HL-60 (cell line): ENCODE data around the gene RIOK1.

Source experiments
- DNase-seq, 2 experiments: peaks; one replicate each; pipeline ENCODE4 v3.0.0-alpha.2; 2010 to 2020; ENCODE audit warnings: low read depth in 1 of 2, low spot score in 1 of 2
- H3K27ac ChIP-seq: fragments of 250-450 bp; sonication (Bioruptor Pico); replicated peaks from 2 replicates; pipeline ENCODE4 v1.5.1; 2020; ENCODE audit warnings: mild to moderate bottlenecking, moderate library complexity
- H3K27me3 ChIP-seq: fragments of 250-450 bp; sonication (Bioruptor Pico); 2 replicates; pipeline ENCODE4 v1.5.1; 2021; ENCODE audit warnings: mild to moderate bottlenecking, moderate library complexity; ENCODE audit not compliant: insufficient read depth, poor library complexity, severe bottlenecking
- H3K4me3 ChIP-seq: replicated peaks from 2 replicates; pipeline ENCODE4 v1.5.1; 2011; ENCODE audit warnings: mild to moderate bottlenecking, control low read depth, low read length; ENCODE audit not compliant: insufficient read depth
- GABPA ChIP-seq: IDR thresholded peaks from 2 replicates; pipeline ENCODE4 v1.6.1; 2012; ENCODE audit warnings: low read depth
- POLR2AphosphoS5 ChIP-seq: IDR thresholded peaks from 2 replicates; pipeline ENCODE4 v1.6.1; 2012; ENCODE audit warnings: low read depth
- SPI1 ChIP-seq: IDR thresholded peaks from 2 replicates; pipeline ENCODE4 v1.6.1; 2012; ENCODE audit warnings: low read depth, mild to moderate bottlenecking, borderline replicate concordance
- long read RNA-seq: library from polyadenylated mRNA; unstranded; transcript quantifications from one replicate; pipeline ENCODE4 v2.0.0, GENCODE V29; 2020
- TF ChIP-seq, protein P1 (sequence below): IDR thresholded peaks from one replicate; pipeline ENCODE4 v1.5.1; 2011; ENCODE audit warnings: low read length, control low read depth, inconsistent platforms; ENCODE audit not compliant: insufficient read depth
- TF ChIP-seq, protein P2 (sequence below): IDR thresholded peaks from 2 replicates; pipeline ENCODE4 v1.6.1; 2012; ENCODE audit warnings: low read depth; ENCODE audit not compliant: insufficient replicate concordance

RIOK1 gene
- long read RNA-seq, transcript RIOK1-202 (17 exons, 2,810 nt), result major isoform, 196 of 409 reads
- long read RNA-seq, partial matches to known transcripts, result 139 of 409 reads
- long read RNA-seq, other reads (novel, unspliced or antisense), result 74 of 409 reads

DNA sequence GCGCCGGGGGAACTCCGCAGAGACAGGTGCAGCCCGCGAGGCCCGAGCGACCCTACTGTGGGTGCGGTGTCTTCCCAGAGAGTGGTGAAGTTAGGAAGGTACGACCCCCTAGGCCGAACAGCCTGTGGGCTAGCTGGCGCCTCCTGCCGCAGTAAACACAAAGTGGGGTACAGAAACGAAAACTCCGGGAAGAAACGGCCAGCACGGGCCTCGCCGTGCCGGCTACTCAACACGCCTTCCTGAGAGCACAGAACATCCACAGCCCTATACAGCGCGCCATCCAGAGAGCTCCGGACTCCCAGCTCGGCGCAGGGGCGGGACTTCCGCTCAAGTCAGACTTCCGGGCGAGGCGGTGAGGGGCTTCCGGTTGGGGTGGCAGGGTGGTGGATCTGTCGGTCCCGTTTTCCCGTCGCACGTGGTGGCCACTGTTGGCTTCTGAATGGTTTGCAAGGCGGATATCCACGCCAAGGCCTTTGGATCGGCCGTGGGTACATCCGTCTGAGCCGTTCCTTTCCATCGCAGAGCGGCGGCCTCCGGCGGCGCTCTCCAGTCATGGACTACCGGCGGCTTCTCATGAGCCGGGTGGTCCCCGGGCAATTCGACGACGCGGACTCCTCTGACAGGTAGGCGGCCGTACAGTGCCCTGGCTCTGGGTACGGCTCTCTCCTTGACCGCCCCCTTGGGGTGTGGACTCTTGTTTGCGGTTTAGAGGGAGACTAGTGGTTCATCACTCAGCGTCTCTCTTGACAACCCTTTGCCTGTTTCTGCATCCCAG is at the start of gene RIOK1, which contains the start of gene CAGE1:
TSS of gene RIOK1 (plus strand) at position 358 of the 775 bp plus-strand sequence. CDS start at position 553, 195 bp downstream.
TSS of gene CAGE1 (minus strand) at position 292 of the 775 bp plus-strand sequence. CDS start 2,569 bp downstream, outside the sequence.
- TF ChIP-seq, protein P1, sequence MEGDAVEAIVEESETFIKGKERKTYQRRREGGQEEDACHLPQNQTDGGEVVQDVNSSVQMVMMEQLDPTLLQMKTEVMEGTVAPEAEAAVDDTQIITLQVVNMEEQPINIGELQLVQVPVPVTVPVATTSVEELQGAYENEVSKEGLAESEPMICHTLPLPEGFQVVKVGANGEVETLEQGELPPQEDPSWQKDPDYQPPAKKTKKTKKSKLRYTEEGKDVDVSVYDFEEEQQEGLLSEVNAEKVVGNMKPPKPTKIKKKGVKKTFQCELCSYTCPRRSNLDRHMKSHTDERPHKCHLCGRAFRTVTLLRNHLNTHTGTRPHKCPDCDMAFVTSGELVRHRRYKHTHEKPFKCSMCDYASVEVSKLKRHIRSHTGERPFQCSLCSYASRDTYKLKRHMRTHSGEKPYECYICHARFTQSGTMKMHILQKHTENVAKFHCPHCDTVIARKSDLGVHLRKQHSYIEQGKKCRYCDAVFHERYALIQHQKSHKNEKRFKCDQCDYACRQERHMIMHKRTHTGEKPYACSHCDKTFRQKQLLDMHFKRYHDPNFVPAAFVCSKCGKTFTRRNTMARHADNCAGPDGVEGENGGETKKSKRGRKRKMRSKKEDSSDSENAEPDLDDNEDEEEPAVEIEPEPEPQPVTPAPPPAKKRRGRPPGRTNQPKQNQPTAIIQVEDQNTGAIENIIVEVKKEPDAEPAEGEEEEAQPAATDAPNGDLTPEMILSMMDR, result no peak
- peak; percentile 65; the same call in 1 of the 2 replicates for TF ChIP-seq SPI1
- peak; percentile 92 for TF ChIP-seq POLR2AphosphoS5
- TF ChIP-seq, protein P2, sequence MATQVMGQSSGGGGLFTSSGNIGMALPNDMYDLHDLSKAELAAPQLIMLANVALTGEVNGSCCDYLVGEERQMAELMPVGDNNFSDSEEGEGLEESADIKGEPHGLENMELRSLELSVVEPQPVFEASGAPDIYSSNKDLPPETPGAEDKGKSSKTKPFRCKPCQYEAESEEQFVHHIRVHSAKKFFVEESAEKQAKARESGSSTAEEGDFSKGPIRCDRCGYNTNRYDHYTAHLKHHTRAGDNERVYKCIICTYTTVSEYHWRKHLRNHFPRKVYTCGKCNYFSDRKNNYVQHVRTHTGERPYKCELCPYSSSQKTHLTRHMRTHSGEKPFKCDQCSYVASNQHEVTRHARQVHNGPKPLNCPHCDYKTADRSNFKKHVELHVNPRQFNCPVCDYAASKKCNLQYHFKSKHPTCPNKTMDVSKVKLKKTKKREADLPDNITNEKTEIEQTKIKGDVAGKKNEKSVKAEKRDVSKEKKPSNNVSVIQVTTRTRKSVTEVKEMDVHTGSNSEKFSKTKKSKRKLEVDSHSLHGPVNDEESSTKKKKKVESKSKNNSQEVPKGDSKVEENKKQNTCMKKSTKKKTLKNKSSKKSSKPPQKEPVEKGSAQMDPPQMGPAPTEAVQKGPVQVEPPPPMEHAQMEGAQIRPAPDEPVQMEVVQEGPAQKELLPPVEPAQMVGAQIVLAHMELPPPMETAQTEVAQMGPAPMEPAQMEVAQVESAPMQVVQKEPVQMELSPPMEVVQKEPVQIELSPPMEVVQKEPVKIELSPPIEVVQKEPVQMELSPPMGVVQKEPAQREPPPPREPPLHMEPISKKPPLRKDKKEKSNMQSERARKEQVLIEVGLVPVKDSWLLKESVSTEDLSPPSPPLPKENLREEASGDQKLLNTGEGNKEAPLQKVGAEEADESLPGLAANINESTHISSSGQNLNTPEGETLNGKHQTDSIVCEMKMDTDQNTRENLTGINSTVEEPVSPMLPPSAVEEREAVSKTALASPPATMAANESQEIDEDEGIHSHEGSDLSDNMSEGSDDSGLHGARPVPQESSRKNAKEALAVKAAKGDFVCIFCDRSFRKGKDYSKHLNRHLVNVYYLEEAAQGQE, result no peak
- peak; percentile 97 for TF ChIP-seq GABPA
- peak; percentile 87 to 96 for DNase-seq
- peak within 1 kb of the TSS; percentile 90 for H3K27ac ChIP-seq
- peak within 1 kb of the TSS; percentile 59 for H3K4me3 ChIP-seq
- no peaks in the 10 kb centered on the region for H3K27me3 ChIP-seq

DNA sequence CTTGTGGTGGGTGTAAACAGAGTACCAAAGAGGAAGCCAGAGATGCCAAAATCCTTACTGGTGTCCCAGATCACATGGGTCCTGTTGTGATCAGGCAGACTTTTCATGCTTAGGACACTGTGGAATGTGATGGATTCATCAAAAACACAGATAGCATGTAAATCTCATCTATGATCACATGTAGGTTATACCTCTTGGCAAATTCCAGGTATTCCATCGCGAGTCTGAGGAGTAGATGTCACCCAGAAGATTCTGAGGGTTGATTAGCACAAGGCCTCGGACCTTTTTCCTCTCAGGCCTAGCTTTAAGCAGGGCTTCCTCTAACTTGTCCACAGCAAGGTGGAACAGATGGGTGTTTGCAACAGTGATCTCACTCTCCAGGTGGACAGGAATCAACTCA is 48.3 kb upstream of the RIOK1 start:
- no peak for DNase-seq
- H3K27ac ChIP-seq, result no peak overlapping the region
- H3K27me3 ChIP-seq, result no peaks in the 10 kb centered on the region
- TF ChIP-seq, protein P2, result no peak
- TF ChIP-seq SPI1, result no peak
- H3K4me3 ChIP-seq, result no peak overlapping the region

DNA sequence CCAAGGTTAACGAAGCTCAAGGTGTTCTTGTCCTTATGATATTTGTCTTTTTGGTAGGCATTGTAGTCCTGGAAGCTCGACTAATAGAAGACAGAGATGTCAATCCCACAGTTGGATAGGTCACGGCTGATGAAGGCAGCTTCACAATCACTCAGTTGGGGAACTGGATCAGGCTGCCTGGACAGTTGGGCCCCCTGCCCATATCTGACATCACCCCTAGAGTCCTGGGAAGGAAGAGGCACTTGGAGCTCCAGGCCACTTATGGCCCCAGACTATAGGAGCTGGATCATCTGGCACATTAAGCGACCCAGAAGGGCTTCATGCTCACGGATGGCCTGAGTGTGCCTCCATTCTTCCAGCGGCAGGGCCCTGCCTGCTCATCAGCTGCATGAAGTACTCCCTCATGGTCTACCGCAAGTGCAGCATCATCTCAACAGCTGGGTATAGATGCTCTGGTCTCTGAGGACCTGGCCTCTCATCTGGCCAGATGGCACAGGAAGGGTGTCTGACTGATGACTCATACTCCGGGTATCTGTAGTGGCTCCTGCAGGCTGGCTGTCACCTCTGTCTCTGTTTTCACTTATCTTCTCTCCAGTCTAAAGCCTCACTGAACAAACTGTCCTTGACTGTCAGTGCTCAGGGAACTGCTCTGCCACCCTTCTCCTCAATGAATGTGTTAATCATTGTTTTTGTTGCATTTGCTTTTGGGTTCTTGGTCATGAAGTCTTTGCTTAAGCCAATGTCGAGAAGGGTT is 47.4 kb upstream of the RIOK1 start:
- H3K27me3 ChIP-seq, result no peaks in the 10 kb centered on the region
- TF ChIP-seq, protein P2, result no peak
- TF ChIP-seq GABPA (no peak), SPI1 (no peak), POLR2AphosphoS5 (no peak)
- TF ChIP-seq, protein P1, result no peak
- no peak overlapping the region for H3K4me3 ChIP-seq
- DNase-seq, result peak in 1 of 2 experiments; percentile 21
- no peak overlapping the region for H3K27ac ChIP-seq
